ENCODE results near the gene CDC27. TPM values are rescaled to one million over a fixed set of nuclear protein-coding genes. Genes with fewer than 3 reads are reported as not detected.
A peak's percentile ranks its signal among the peaks of the same experiment; 100 is the strongest.
"Not testable (repeated sequence)": the region's sequence is repeated elsewhere in the genome, so short reads cannot be mapped to it uniquely, and the experiment has no call there.

CDC27 gene
- total RNA-seq, 1 donor from 2014 or later, result 29.3 TPM

DNA sequence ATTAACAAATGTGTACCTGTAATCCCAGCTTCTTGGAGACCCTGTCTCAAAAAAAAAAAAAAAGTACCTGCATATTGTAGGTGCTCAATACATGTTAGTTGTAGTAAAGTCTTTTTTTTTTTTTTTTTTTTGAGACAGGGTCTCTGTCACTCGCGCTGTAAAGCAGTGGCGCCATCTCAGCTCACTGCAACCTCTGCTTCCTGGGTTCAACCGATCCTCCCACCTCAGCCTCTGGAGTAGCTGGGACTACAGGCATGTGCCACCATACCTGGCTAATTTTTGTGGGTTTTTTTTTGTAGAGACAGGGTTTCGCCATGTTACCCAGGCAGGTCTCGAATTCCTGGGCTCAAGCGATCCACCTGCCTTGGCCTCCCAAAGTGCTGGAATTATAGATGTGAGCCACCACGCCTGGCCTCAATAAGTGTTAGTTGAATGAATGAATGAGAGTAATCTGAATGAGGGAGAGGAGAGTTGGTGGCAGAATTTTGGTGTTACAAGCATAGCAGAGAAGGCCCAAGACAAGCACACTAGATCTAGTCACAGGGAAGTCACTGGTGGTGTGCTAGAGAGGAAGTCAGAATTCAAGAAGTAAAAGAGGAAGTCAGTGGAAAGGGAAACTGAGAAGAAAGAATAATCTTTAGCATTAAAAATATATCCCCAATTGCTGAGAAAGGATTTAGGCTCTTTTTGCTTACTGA, 10.7 kb upstream of the CDC27 start:
- DNase-seq (ENCODE audit: low spot score), result no peak
- peak; percentile 30 for ATAC-seq

DNA sequence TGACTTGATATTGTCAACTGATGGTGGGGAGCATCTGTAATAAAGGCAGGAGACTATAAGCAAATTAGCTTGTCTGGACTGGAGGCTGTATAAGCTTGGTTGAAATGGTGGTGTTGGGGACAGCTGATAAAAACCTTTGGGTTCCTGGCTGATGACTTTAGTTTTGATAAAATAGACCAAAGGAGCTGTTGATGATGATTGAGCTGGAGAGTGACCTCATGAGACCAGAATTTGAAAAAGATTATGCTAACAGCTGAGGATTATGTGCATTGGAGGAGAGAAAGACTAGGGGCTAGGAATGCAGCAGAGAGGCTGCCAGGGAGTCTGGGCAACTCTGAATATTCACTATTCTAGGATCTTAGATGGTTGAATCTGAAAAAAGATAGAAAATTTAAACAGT, 8.7 kb upstream of the CDC27 start:
- ATAC-seq (no peak), DNase-seq (ENCODE audit: low spot score) (no peak)

DNA sequence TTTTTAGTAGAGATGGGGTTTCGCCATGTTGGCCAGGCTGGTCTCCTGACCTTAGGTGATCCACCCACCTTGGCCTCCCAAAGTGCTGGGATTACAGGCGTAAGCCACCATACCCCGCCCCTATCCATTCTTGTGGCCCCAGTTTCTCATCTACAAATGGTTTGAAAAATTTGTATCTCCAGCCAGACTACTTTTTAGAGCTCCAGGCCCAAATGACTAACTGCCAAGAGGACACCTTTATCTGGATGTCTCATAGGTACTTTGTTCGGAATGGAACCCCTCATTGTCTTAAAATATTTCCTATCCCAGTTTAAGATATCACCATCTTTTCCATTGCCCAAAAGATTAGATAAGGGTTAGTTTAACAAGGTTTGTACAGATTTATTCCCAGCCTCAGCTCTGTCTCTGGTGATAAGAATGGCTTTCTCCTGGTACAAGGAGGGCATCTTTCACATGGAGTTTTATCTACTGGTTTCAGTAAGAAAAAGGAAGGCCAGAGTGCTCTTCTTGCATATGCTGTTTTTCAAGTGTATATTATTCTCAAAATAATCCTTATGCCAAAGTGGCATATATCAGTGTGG, 4.9 kb upstream of the CDC27 start:
- no peak for DNase-seq (ENCODE audit: low spot score)
- ATAC-seq, result no peak

DNA sequence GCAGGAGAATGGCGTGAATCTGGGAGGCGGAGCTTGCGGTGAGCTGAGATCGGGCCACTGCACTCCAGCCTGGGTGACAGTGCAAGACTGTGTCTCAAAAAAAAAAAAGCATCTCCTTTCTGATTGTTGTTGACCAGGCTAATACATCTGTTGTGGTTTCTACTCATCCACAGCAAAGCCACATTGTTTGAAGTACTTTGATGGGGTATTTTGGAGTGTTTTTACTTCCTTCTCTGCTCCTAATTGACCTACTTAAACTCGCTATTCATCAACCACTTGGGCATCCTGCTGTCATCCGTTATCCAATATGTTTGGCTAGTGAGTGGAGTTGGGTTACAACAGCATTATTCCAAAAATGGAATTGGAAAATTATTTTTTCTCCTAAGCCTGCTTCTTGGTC, 3.5 kb upstream of the CDC27 start:
- DNase-seq (ENCODE audit: low spot score) (no peak), ATAC-seq (no peak)

DNA sequence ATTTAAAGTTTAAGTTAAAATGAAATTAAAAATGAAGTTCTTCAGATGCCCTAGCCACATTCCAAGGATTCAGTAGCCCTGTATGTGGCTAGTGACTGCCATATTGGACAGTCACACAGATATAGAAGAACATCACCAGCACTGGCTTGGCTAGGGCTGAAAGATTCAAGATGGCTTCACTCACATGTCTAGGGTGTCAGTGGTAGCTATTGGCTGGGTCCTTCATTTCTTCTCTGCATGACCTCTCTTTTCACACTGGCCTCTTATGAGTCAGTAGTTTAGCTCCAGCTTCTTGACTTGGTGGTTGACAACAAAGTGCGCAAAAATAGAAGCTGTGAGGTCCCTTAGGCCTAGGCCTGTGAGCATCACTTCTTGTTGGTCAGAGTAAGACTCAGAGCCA, 1.7 kb upstream of the CDC27 start:
- ATAC-seq, result no peak
- no peak for DNase-seq (ENCODE audit: low spot score)

DNA sequence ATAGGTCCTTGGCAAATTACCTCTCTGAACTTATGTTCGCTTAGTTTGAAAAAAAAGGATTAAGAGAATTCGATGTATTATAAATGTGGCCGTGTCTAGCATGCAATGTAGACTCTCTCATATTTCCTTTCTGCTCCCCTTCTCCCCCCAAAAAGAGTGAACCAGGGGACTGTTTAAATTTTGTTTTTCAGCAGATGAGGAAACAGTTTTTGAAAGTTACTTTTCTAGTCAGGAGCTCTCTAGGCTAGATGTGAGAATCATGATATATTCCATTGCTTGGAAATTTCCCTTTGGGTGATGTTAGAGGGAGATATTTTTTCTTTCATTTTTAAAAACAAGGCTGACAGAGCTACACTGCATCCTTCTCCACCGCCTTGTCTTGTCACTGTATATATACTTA, 1.1 kb upstream of the CDC27 start:
- DNase-seq (ENCODE audit: low spot score), result no peak
- no peak for ATAC-seq

DNA sequence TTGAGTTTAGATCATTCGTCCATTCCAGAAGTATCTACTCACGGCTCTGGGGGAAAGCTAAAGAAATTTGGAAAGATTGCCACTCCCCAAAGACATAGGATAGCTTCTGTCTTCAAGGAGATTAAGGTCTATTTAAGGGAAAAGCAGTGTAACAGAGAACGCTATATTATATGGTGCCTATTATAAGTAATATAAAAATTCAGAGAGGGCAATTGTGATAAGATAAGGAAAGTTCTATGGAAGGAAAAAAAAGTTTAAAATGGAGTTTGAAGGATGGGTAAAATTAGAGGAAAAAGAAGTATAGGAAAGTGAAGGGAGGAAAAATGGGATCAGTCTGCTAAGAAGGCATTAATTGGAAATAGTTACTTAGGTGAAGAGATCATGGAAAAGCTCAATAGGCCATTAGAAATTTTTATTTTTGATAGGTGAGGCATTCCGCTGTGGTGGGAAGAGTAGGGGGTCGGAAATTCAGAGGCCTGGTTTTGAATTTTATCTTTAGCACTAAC, 690 bp upstream of the CDC27 start:
- ATAC-seq (no peak), DNase-seq (ENCODE audit: low spot score) (no peak)

DNA sequence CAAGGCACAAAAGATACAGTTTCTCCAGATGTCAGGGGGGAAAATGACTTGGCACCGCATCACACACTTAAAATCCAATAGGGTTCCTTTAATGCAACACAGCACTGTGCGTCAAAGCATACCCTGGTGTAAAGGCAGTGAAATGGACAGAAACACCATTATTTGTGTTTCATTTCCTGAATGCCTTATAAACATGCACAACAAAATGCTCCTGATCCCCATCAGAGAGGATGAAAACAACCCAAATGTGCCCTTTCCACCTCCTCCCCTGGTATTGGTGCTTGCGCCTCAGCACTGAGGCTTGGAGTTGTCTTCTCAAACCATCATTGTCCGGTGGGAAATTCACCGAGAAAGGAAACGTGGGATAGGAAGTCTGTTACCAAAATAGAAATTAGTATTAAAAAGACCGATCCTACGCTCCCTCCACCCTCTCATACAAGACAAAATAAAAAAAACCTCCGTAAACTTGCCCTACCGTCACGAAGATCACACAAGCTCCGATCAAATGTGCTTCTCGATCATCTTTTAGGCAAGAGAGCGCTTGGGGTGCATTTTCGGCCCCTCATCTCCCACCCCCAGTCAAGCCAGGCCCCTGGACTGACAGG, 722 bp downstream of the CDC27 start:
- ATAC-seq, result peak; percentile 11
- DNase-seq (ENCODE audit: low spot score), result no peak

DNA sequence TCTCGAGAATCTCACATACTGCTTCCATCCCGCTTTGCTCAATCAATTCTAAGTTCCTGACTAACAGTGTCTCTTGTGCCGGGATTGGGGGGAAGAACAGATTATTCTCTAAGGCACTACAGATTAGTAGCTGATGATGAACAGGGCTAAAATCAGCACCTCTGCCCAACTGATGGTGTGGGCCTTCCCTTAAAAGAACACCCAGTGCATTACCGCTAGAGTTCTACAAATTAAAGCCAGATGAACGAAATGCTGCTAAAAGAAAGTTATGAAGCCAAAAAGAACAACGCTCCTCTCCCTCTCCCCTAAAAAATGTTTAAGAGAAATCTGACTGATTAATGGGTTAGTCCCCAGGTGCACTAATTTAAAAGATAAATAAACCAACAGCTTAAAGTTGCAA, 4.4 kb downstream of the CDC27 start:
- DNase-seq (ENCODE audit: low spot score) (no peak), ATAC-seq (no peak)

DNA sequence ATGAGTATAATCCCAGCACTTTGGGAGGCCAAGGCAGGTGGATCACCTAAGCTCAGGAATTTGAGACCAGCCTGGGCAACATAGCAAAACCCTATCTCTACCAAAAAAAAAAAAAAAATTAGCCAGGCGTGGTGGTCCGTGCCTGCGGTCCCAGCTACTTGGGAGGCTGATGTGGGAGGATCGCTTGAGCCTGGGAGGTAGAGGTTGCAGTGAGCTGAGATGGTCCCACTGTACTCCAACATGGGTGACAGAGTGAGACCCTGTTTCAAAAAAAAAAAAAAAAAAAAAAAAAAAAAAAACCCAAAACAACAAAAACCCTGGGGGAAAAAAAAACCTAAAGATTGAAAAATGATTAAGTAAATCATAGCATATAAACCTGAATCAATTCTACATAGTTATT, 8.1 kb downstream of the CDC27 start:
- DNase-seq (ENCODE audit: low spot score); ATAC-seq: not testable (repeated sequence)

DNA sequence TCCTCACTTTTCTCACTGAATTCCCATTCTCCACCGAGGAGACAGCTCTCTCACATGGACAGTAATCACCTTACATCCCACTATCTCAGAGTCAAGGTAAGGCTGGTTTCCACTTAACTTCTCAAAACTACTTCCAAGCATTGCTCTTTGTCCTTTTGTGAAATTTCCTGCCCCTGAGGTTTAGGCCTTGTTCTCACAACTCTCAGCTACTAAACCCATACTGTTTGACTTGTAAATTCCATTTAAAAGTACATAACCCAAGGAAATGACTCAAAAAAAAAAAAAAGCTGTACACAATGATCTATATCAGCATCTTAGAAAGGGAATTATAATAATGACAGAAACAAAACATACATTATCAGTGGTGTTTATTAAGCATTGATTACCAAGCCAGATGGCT, 8.8 kb downstream of the CDC27 start:
- no peak for DNase-seq (ENCODE audit: low spot score)
- ATAC-seq, result no peak

DNA sequence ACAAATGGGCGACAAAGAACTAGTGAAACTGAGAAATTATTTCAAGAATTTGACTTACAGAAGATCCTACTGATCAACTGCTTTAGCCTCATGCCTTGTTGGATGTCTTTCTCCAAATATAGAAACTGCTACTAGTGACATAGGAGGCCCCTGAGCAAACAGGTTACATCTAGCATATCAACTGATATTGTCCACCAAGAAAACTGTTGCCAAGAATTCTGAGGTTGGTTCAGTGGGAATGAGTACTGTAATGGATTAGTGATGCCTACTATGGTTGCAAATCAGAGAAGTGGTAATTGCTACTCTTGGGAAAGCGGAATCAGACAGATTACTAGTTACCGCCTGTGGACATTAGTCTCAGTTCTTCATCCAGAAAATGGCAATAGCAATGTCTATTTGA, 10.0 kb downstream of the CDC27 start:
- ATAC-seq (no peak), DNase-seq (ENCODE audit: low spot score) (no peak)

DNA sequence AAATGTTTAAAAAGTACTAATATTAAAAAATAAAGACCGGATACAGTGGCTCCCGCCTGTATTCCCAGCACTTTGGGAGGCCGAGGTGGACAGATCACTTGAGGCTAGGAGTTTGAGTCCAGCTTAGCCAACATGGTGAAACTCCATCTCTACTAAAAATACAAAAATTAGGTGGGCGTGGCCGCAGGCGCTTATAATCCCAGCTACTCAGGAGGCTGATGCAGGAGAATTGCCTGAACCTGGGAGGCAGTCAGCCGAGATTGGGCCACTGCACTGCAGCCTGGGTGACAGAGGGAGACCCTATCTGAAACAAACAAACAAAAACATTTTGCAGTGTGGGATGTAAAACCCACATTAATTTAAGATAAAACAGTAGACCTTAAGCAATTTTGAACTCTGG, 11.8 kb downstream of the CDC27 start:
- no peak for DNase-seq (ENCODE audit: low spot score)

DNA sequence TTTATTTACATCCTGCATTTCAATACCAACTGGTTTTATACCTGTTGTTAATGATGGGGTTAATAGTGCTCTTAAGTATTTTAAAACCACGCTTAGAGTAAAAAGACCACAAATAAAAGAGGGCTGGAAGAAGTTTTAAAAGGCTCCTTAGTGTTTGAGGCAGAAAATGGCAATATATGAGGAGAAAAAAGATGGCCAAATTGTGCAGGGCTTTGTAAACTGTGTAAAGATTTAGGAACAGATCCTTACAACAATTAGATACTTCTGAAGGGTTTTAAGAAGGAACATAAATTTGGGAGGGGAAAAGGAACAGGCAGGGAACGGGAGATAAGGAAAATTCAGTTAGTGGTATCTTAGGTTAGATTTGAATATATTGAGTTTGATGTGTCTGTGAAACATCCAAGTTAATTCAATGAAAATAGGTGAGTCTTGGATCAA, 12.7 kb downstream of the CDC27 start:
- ATAC-seq, result no peak

More for the DNA sequence above, 11.8 kb downstream of the CDC27 start:
- ATAC-seq, result no peak

DNA sequence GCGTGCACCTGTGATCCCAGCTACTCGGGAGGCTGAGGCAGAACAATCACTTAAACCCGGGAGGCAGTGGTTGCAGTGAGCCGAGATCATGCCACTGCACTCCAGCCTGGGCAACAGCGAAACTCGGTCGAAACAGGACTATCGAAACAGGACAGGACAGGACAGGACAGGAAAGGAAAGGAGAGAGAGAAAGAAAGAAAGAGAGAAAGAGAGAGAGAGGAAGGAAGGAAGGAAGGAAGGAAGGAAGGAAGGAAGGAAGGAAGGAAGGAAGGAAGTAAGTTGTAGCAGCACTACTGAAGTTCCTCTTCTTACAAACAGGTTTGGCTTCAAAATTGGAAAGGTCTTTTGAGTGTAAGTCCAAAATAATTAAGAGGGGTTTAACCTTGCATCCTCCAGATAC, 14.3 kb downstream of the CDC27 start:
- DNase-seq (ENCODE audit: low spot score); ATAC-seq: not testable (repeated sequence)

More for the DNA sequence above, 12.7 kb downstream of the CDC27 start:
- DNase-seq (ENCODE audit: low spot score), result no peak

DNA sequence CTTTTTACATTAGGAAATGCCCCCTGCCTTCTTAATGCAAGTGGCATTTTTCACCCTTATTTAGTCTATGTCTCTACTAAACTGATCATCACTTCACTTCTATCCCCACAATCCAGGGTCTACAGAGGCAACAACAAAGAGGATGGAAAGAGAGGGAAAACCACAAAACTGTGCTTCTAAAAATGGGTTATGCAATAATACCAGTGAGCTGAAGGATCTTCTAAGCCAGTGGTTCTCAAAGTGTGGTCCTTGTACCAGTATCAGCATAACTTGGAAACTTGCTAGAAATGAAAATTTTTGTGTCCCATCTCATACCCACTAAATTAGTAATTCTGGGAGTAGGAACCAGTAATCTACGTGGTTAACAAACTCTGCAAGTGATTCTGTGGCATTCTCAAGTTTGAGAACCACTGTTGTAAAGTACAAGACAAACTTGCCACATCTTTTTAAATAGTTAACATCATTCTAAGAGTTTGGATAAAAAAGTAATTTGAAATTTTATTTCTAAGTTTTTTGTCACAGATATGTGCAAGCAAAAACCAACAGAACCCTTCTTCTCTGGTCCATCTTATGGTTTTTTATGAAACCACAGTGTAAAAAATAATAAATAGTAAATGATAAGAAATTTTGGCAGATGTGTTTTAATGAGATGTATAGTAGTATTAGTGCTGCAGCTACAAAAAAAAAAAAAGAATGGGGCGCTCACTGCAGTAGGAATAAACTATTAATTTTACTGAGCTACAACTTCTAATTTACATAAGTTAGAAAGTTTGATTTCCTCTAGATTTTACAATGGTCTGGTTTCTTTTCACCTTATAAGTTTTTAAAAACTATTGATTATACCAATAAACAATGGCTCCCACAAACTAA, 16.2 kb downstream of the CDC27 start:
- ATAC-seq, result no peak
- no peak for DNase-seq (ENCODE audit: low spot score)

DNA sequence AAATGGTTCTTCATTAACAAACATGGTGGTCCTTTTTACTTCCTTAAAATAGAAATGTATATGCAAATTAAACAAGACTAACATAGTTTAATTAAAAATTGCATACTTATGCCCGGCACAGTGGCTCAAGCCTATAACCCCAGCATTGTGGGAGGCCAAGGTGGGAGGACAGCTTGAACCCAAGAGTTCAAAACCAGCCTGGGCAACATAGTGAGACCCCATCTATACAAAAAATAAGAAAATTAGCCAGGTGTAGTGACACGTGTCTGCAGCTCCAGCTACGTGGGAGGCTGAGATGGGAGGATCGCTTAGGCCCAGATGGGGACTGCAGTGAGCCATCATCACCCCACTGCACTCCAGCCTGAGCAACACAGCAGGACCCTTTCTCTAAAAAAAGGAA, 18.4 kb downstream of the CDC27 start:
- no peak for ATAC-seq
- no peak for DNase-seq (ENCODE audit: low spot score)

DNA sequence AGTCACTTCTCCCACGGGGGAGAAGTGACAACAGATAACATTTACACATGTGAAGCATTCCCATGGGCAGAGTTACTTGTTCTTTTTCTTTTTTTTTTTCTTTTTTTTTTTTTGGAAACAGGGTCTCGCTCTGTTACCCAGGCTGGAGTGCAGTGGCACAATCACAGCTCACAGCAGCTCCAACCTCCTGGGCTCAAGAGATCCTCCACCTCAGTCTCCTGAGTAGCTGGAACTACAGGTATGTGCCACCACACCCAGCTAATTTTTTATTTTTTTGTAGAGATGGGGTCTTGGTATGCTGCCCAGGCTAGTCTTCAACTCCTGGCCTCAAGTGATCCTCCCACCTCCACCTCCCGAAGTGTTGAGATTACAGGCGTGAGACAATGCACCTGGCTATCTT, 20.2 kb downstream of the CDC27 start:
- not testable (repeated sequence) for ATAC-seq; DNase-seq (ENCODE audit: low spot score)

DNA sequence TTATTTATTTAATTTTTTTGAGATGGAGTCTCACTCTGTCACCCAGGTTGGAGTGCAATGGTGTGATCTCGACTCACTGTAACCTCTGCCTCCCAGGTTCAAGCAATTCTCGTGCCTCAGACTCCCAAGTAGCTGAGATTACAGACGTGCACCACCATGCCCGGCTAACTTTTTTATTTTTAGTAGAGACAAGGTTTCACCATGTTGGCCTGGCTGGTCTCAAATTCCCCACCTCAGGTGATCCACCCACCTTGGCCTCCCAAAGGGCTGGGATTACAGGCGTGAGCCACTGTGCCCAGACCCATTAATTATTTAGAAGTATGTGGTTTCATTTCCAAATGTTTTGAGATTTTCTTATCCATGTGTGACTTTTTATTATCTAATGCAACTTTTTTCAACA, 22.2 kb downstream of the CDC27 start:
- not testable (repeated sequence) for ATAC-seq; DNase-seq (ENCODE audit: low spot score)

DNA sequence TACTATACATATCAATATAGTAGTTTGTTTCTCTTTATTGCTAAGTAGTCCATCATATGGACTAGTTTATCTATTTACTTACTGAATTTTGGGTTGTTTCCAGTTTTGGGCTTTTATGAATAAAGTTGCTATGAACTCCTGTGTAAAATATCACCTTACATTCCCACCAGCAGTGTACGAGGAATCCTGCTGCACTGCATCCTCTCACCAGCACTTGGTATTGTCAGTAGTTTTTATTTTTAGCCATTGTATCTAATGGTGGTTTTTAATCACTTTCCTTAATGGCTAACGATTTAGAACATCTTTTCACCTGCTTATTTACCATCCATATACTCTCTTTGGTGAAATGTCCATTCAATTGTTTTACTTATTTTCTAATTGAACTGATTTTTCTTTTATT, 24.0 kb downstream of the CDC27 start:
- no peak for ATAC-seq
- no peak for DNase-seq (ENCODE audit: low spot score)

DNA sequence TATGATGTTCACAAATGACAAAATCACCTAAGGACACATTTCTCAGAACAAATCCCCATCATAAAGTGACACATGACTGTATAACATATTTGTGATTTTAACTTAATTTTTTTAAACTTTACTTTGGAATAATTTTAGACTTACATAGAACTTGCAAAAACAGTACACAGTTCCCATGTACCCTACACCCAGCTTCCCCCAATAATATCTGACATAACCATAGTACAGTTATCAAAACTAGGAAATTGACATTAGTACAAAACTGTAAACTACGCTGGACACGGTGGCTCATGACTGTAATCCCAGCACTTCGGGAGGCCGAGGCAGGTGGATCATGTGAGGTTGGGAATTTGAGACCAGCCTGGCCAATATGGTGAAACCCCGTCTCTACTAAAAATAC, 24.8 kb downstream of the CDC27 start:
- DNase-seq (ENCODE audit: low spot score) (no peak), ATAC-seq (no peak)
